HG02759 (cell line): ENCODE results near the gene PAK1.
"Not testable (repeated sequence)": the region's sequence is repeated elsewhere in the genome, so short reads cannot be mapped to it uniquely, and the experiment has no call there.

ENCODE experiments used
- ATAC-seq: cut with Tn5 transposase; IDR thresholded peaks from one replicate; pipeline ENCODE4 v1.9.1; 2021; ENCODE audit warnings: mild to moderate bottlenecking, moderate library complexity; ENCODE audit not compliant: unreplicated experiment

PAK1 gene

GRCh38 chr11:77473801-77474683 is at the start of gene PAK1:
TSS of gene PAK1 (minus strand) at chr11:77474094. CDS start at chr11:77392520, 81,574 bp downstream.
- peak; percentile 65 for ATAC-seq

GRCh38 chr11:77522215-77522614 is 48.3 kb upstream of the PAK1 start:
- ATAC-seq, result no peak

GRCh38 chr11:77519847-77520246 is 46.0 kb upstream of the PAK1 start:
- no peak for ATAC-seq

DNA sequence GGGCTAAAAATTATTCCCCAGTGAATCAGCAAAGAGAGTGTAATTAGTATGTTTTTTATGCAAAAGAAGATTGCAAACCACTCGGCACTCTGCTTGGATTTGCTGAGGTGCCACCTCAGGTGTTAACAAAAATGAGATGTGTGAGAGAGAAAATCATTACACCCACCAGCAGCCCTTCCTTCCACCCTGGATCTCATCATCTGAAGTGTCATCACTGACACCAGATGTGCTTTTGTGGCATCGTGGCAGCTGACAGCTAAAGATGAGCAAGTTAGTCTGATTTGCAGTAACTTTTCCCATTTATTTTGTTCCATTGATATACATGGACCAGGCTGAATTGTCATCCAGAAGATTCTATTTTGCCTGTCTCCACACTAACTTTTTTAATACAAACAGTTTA is 44.6 kb upstream of the PAK1 start:
- ATAC-seq, result no peak

- no peak for ATAC-seq
Measured at GRCh38 chr11:77517753-77518152, 43.9 kb upstream of the PAK1 start.

DNA sequence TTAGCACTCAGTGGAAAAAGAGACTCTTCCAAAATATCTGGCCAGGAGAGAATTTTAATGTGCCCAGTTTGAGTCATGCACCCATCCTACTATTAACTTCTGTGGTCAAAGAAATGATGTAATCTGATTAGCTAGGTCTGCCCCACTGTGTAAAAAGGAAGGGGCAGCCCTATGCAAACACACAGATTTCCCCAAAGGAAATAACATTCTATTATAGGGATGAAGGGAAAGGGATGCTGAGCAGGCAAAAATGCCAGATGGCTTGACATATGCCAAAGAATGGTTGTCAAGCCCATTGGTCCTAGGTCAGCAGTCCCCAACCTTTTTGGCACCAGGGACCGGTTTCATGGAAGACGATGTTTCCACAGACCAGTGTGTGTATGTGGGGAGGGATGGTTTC is 43.3 kb upstream of the PAK1 start:
- ATAC-seq, result no peak

- no peak for ATAC-seq
Measured at GRCh38 chr11:77515483-77515882, 41.6 kb upstream of the PAK1 start.

GRCh38 chr11:77515063-77515462 is 41.2 kb upstream of the PAK1 start:
- ATAC-seq, result no peak

GRCh38 chr11:77512092-77512491 is 38.2 kb upstream of the PAK1 start:
- no peak for ATAC-seq

DNA sequence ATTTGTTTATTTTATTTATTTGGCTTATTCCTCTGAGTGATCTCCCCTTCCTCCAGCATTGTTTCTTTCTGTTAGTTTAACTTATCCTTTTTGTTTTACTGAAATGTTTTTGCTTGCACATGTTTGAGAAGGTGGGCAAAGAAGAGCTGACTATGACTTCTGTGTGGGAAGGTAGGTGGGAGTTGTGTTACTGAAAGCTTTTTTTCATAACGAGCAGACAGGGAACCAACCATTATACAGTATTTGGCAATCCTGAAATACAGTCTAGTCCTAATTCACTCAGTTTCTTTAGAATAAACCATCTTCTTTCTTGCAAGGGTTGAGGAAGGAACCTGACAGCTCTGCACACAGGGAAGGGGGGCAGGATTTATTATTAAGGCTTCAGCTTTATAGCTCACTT is 37.0 kb upstream of the PAK1 start:
- ATAC-seq, result no peak

- no peak for ATAC-seq
Measured at GRCh38 chr11:77510095-77510494, 36.2 kb upstream of the PAK1 start.

- ATAC-seq, result no peak
Measured at GRCh38 chr11:77508019-77508418, 34.1 kb upstream of the PAK1 start.

DNA sequence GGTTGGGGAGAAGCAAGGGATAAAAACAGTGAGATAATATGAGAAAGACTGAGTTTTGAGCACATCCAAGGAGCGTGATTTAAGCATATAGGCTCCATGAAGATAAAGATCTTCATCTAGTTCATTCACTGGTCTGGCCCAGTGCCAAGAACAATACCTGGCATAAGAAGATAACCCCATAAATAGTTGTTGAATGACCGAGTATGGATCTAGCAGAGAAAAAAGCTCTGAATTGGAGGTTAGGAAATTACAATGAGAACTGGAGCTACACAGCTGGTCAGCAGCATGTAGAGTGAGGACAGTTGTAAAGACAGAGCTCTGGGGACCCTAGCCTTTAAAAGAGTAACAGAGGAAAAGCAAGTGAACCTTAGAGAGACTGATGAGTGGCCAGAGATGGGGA is 33.0 kb upstream of the PAK1 start:
- ATAC-seq, result no peak

DNA sequence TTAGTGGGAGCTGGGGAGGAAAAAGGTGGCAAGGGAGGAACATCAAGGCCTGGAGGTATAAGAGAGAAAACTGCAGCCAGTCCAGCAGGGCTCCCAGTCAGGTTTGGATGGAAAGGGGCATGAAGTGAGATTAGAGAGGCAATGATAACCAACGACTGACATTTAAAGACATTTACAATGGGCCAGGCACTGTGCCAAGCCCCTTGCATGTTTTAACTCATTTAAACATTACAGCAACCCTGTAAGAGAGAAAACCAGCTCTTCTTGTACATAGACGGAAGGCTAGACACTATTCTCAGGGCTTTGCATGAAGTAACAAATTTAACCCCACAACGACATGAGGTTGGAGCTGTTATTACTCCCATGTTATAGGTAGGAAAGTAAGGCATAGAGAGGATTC is 32.1 kb upstream of the PAK1 start:
- ATAC-seq, result no peak

DNA sequence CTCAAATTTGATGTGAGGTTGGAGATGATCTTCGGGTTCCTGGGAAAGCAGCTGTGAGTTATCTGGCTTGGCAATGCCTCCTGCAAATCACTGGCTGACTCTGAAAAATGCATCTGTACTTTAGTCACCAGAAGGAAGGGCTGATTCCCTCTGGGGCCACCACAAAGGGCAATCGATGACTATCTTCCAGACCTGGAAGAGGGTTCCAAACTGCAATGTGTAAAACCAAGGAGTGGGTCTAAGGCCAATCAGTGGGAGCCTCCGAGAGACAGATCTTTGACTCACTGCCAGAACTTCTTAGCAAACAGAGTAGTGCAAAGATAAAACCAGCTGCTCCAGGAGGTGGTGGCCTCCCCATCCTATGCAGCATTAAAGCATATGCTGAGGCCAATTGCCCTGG is 29.1 kb upstream of the PAK1 start:
- no peak for ATAC-seq

GRCh38 chr11:77502346-77502905 is 28.5 kb upstream of the PAK1 start:
- no peak for ATAC-seq

- ATAC-seq, result no peak
Measured at GRCh38 chr11:77501758-77502157, 27.9 kb upstream of the PAK1 start.

DNA sequence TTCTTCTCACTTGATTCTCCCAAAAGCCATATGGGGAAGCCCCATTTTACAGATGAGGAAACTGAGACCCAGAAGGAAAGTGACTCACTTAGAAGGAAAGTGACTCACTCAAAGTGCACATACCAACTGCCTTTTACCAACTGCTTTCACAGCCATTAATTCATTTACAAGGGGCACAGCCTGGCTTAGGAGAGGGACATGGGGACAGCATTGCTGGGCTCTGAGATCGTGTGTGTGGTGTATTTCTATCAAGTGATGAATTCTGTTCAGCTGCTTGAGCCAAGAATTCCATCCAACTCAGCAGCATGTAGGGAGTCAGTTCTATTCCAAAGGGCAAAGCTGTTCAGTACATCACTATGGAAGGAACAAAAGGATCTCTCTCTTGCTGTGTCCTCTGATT is 23.5 kb upstream of the PAK1 start:
- ATAC-seq, result no peak

GRCh38 chr11:77495526-77495925 is 21.6 kb upstream of the PAK1 start:
- ATAC-seq, result no peak

DNA sequence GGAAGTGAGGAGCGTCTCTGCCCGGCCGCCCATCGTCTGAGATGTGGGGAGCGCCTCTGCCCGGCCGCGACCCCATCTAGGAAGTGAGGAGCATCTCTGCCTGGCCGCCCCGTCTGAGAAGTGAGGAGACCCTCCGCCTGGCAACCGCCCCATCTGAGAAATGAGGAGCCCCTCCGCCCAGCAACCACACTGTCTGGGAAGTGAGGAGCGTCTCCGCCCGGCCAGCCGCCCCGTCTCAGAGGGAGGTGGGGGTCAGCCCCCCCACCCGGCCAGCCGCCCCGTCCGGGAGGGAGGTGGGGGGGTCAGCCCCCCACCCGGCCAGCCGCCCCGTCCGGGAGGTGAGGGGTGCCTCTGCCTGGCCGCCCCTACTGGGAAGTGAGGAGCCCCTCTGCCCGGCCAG is 16.1 kb upstream of the PAK1 start:
- ATAC-seq, result not testable (repeated sequence)

GRCh38 chr11:77487790-77488189 is 13.9 kb upstream of the PAK1 start:
- no peak for ATAC-seq

- ATAC-seq, result no peak
Measured at GRCh38 chr11:77479746-77480352, 6.0 kb upstream of the PAK1 start.
